Psoas muscle (tissue), 8 donors: ENCODE data around the gene RTBDN. TPM values are rescaled to one million over a fixed set of nuclear protein-coding genes. Genes with fewer than 3 reads are reported as not detected.

ENCODE experiments used
- ATAC-seq, 4 donors: fragments of 200-7000 bp; cut with Tn5 transposase; one replicate each; pipeline ENCODE4 v1.9.1; 2020; ENCODE audit warnings: moderate library complexity in 3 of 4, mild to moderate bottlenecking in 2 of 4
- DNase-seq, 2 donors: peaks; one replicate each; pipeline ENCODE4 v3.0.0-alpha.2; 2020
- H3K27ac ChIP-seq: fragments of 200-600 bp; one replicate; pipeline ENCODE4 v1.8.0; 2022
- H3K27me3 ChIP-seq, 3 donors: fragments of 200-600 bp in 1 of 3; one replicate each; pipeline versions ENCODE4 v1.6.1 to v1.8.0; 2013 to 2022; ENCODE audit warnings: low read length in 2 of 3, mild to moderate bottlenecking in 2 of 3, moderate library complexity in 1 of 3; ENCODE audit not compliant: insufficient read depth in 3 of 3
- H3K36me3 ChIP-seq, 2 donors: fragments of 200-600 bp in 1 of 2; one replicate each; pipeline versions ENCODE4 v1.6.1 to v1.8.0; 2013 to 2022; ENCODE audit warnings: low read depth in 1 of 2, mild to moderate bottlenecking in 1 of 2, moderate library complexity in 1 of 2; ENCODE audit not compliant: insufficient read depth in 1 of 2
- H3K4me1 ChIP-seq: fragments of 200-600 bp; one replicate; pipeline ENCODE4 v1.8.0; 2022
- H3K4me3 ChIP-seq: fragments of 200-600 bp; one replicate; pipeline ENCODE4 v1.8.0; 2022; ENCODE audit warnings: mild to moderate bottlenecking
- H3K9me3 ChIP-seq: fragments of 200-600 bp; one replicate; pipeline ENCODE4 v1.8.0; 2022
- CTCF ChIP-seq: fragments of 200-600 bp; IDR thresholded peaks from one replicate; pipeline ENCODE4 v1.8.0; 2022; ENCODE audit warnings: antibody characterized with exemption
- WGBS, 3 donors: extraction: QIAGEN DNeasy Blood & Tissue Kit; methylation state at CpG; one replicate each; pipeline versions ENCODE4 v1.1.6 to v1.1.7; 2013; 5-methylcytosine and 5-hydroxymethylcytosine counted together
- intact Hi-C, 2 donors: fragments of 100-400 bp; cut with DNase I; formaldehyde crosslinking; loops; one replicate each; pipeline versions ENCODE4 v1.11.0 to v1.14.2; 2022
- polyA plus RNA-seq, 3 donors: library from polyadenylated mRNA; stranded (reverse); fragments of 200-250 nt; gene quantifications; one replicate each; pipeline ENCODE4 v1.2.3, GENCODE V29; 2013
- total RNA-seq, 4 donors: library from RNA; stranded (reverse); fragmentation: NEBNext Ultra II Directional in 2 of 4; extraction: Animal tissue kit (Norgen Biotek cat#: 25700) in 2 of 4; gene quantifications; one replicate each; pipeline versions ENCODE4 v1.2.1 to v1.2.4, GENCODE V29; 2021 to 2023
- donor health status: healthy with polysubstance abuse.
- donor health status: DM: no; HTN: no; CAD: no; lungs with moderate emphysema.
- donor health status: Bipolar disorder and iron deficiency.
- donor health status: healthy.
- donor health status: DM: yes; HTN: yes; CAD: no.
- donor health status: DM: no; HTN: no; CAD: no.
- donor health status: DM: no; HTN: no; CAD: no.
- donor health status: DM: yes; HTN: yes; CAD: no.

The RTBDN gene
- total and polyA plus RNA-seq, 7 donors, result 0.05 TPM; not detected in 6

GRCh38 chr19:12865746-12866415 lies 31.5 kb upstream of the RTBDN start:
- no peak for TF ChIP-seq CTCF
- 80 to 82% (median 81%) methylated on average over 19 of the region's 19 CpGs for WGBS, 3 donors
- no peak for DNase-seq
- H3K9me3 ChIP-seq, result no peaks in the 10 kb centered on the region
- no peak overlapping the region for H3K4me3 ChIP-seq
- no peak overlapping the region for H3K27ac ChIP-seq
- intact Hi-C loops, result no loop called here
- H3K36me3 ChIP-seq, result no peaks in the 10 kb centered on the region
- no peak for ATAC-seq
- H3K27me3 ChIP-seq, result peaks cover 0 to 11% (median 6%) of the 10 kb centered on the region in 3 donors
- peaks cover 4% of the 10 kb centered on the region for H3K4me1 ChIP-seq

- TF ChIP-seq CTCF, result no peak
- intact Hi-C loops, result no loop called here
Measured at GRCh38 chr19:12864721-12865715, 30.6 kb upstream of the RTBDN start.

GRCh38 chr19:12864143-12864542 lies 29.8 kb upstream of the RTBDN start:
- Histone ChIP-seq H3K9me3 (no peaks in the 10 kb centered on the region), H3K4me3 (no peak overlapping the region), H3K27ac (no peak overlapping the region), H3K4me1 (peaks cover 4% of the 10 kb centered on the region), H3K36me3 (no peaks in the 10 kb centered on the region), H3K27me3 (peaks cover 0 to 11% (median 6%) of the 10 kb centered on the region in 3 donors)
- TF ChIP-seq CTCF, result no peak
- no peak for DNase-seq
- intact Hi-C loops, result no loop called here
- 83 to 85% (median 83%) methylated on average over 4 of the region's 4 CpGs for WGBS, 3 donors
- no peak for ATAC-seq

More at GRCh38 chr19:12864721-12865715, 30.6 kb upstream of the RTBDN start:
- H3K27ac ChIP-seq, result no peak overlapping the region
- DNase-seq (no peak), ATAC-seq (no peak)
- no peak overlapping the region for H3K4me3 ChIP-seq
- WGBS, 3 donors, result 77 to 84% (median 79%) methylated on average over 34 of the region's 34 CpGs
- peaks cover 4% of the 10 kb centered on the region for H3K4me1 ChIP-seq
- H3K27me3 ChIP-seq, result peaks cover 0 to 11% (median 6%) of the 10 kb centered on the region in 3 donors
- H3K9me3 ChIP-seq, result no peaks in the 10 kb centered on the region
- no peaks in the 10 kb centered on the region for H3K36me3 ChIP-seq

GRCh38 chr19:12859546-12859945 lies 25.2 kb upstream of the RTBDN start:
- Histone ChIP-seq H3K9me3 (peaks cover 16% of the 10 kb centered on the region), H3K36me3 (no peaks in the 10 kb centered on the region), H3K27me3 (no peaks in the 10 kb centered on the region), H3K27ac (no peak overlapping the region), H3K4me3 (no peak overlapping the region), H3K4me1 (no peaks in the 10 kb centered on the region)
- ATAC-seq (no peak), DNase-seq (no peak)
- TF ChIP-seq CTCF, result no peak
- 57 to 61% (median 59%) methylated on average over 7 of the region's 7 CpGs for WGBS, 3 donors
- intact Hi-C loops, result no loop called here
